Measurements from ENCODE around the gene PTPN4. TPM values are rescaled to one million over a fixed set of nuclear protein-coding genes. Genes with fewer than 3 reads are reported as not detected.

Gene PTPN4
- total RNA-seq, 1 experiment from 2014 or later, result 80.5 TPM

DNA sequence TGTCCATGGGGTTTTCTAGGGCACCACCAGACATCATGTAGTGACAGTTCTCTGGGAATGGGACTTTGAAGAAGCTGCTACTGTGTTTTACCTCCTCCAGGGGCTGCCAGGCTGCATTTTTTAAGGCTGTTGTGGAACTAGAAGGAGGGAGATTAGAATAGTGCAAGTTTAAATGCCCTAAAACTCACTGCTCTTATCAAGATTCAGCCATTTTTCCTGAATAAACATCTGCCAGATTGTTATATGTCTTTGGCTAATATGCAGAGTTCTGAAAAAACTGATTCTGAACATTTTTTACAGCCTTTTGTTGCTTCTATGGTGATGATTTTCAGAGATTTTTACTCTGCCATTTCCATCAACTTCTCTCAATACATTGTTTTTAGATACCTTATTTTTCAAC lies 244.5 kb downstream of the PTPN4 start:
- H3K79me1 ChIP-seq (ENCODE audit: insufficient read depth, low read depth, low read length, poor library complexity, severe bottlenecking), result no peaks in the 10 kb centered on the region
- TF ChIP-seq, protein P1, sequence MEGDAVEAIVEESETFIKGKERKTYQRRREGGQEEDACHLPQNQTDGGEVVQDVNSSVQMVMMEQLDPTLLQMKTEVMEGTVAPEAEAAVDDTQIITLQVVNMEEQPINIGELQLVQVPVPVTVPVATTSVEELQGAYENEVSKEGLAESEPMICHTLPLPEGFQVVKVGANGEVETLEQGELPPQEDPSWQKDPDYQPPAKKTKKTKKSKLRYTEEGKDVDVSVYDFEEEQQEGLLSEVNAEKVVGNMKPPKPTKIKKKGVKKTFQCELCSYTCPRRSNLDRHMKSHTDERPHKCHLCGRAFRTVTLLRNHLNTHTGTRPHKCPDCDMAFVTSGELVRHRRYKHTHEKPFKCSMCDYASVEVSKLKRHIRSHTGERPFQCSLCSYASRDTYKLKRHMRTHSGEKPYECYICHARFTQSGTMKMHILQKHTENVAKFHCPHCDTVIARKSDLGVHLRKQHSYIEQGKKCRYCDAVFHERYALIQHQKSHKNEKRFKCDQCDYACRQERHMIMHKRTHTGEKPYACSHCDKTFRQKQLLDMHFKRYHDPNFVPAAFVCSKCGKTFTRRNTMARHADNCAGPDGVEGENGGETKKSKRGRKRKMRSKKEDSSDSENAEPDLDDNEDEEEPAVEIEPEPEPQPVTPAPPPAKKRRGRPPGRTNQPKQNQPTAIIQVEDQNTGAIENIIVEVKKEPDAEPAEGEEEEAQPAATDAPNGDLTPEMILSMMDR (conservative IDR thresholded peaks at IDR 0.05), result no peak
- H3K36me3 Mint-ChIP-seq (ENCODE audit: insufficient read depth in 1 of 3, low read depth in 3 of 3), result no peaks in the 10 kb centered on the region
- H3K56ac ChIP-seq (ENCODE audit: insufficient read length, low read depth, low read length), result no peak overlapping the region
- no peaks in the 10 kb centered on the region for H3K79me2 ChIP-seq (ENCODE audit: insufficient read depth, low read length)
- no peak overlapping the region for H2BK12ac ChIP-seq (ENCODE audit: insufficient read length, low read depth, low read length)
- no peak overlapping the region for H2BK15ac ChIP-seq (ENCODE audit: low read depth, low read length)
- H3K4me3 Mint-ChIP-seq, result no peak overlapping the region
- no peaks in the 10 kb centered on the region for H3K9me3 Mint-ChIP-seq
- no peak overlapping the region for H3K27ac ChIP-seq (ENCODE audit: insufficient read length, low read depth, low read length)
- no peaks in the 10 kb centered on the region for H3K23me2 ChIP-seq (ENCODE audit: insufficient read length, low read depth, low read length, poor library complexity, severe bottlenecking)
- no peaks in the 10 kb centered on the region for H3K9me3 ChIP-seq (ENCODE audit: control insufficient read depth, low read depth, low read length)
- H3K27me3 Mint-ChIP-seq (ENCODE audit: low read depth), result no peaks in the 10 kb centered on the region; the same call in 1 of the 2 replicates
- H3K9ac ChIP-seq (ENCODE audit: extremely low read depth, insufficient read length, low read length), result no peak overlapping the region
- no peaks in the 10 kb centered on the region for H4K20me1 ChIP-seq (ENCODE audit: control insufficient read depth, insufficient read depth, insufficient read length)
- no peak overlapping the region for H3T11ph ChIP-seq (ENCODE audit: low read length)
- no peaks in the 10 kb centered on the region for H3K27me3 ChIP-seq (ENCODE audit: insufficient read depth, low read length)
- H3K27ac Mint-ChIP-seq, result no peak overlapping the region
- H3K18ac ChIP-seq (ENCODE audit: insufficient read length, low read depth, low read length), result no peak overlapping the region
- no peaks in the 10 kb centered on the region; the same call in 1 of the 2 replicates for H3K4me1 ChIP-seq (ENCODE audit: insufficient read depth, low read length)
- no peak overlapping the region for H3K4ac ChIP-seq (ENCODE audit: low read depth, low read length)
- H3K4me1 Mint-ChIP-seq, result peaks cover 8 to 13% of the 10 kb centered on the region in 2 experiments; a peak in 3 of 4 replicates
- no peak overlapping the region for H3K23ac ChIP-seq (ENCODE audit: insufficient read length, low read depth, low read length)
- H3K4me2 ChIP-seq (ENCODE audit: insufficient read depth, insufficient read length, low read length), result no peak overlapping the region
- no peak overlapping the region for H4K8ac ChIP-seq (replicated peaks; ENCODE audit: insufficient read length, low read depth, low read length)
- H4K5ac ChIP-seq (ENCODE audit: insufficient read length, low read depth, low read length), result no peak overlapping the region
- no peak overlapping the region for H4K91ac ChIP-seq (ENCODE audit: insufficient read length, low read depth, low read length)
- no peak overlapping the region for H2AFZ ChIP-seq (ENCODE audit: low read length)
- no peak overlapping the region for H2AK5ac ChIP-seq (ENCODE audit: insufficient read length, low read length)
- H2BK120ac ChIP-seq (ENCODE audit: low read depth, low read length, poor library complexity, severe bottlenecking), result no peak overlapping the region
- H3K14ac ChIP-seq (ENCODE audit: insufficient read depth, low read length), result no peak overlapping the region
- H2BK20ac ChIP-seq (ENCODE audit: low read depth, low read length, poor library complexity, severe bottlenecking), result no peak overlapping the region
- H2BK5ac ChIP-seq (ENCODE audit: insufficient read length, low read length), result no peak overlapping the region
- no peak for DNase-seq
